Measurements from ENCODE around the gene SPATA1. TPM values are rescaled to one million over a fixed set of nuclear protein-coding genes. Genes with fewer than 3 reads are reported as not detected.

Gene SPATA1
- total and polyA plus RNA-seq, 9 of the 15 experiments (the other 6 are each of a cell fraction or from before 2014, with no cell fraction given) = 0.79 to 2.9 (median 1.5) TPM

DNA sequence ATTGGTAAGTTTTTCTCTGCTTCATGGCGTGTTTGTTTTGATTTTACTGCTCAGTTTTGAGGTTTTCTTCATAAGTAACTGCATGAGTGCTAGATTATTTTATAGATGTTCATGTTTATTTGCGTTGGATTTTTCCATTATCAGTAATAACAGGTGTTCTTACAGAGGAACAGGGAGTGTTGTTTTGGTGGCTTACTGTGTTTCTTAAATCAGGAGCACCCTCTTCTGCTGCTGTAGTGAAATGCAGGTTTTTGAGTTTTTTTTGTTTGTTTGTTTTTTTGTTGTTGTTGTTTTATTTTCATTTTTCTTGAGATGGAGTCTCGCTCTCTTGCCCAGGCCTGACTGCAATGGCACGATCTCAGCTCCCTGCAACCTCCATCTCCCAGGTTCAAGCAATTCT lies 35.5 kb downstream of the SPATA1 start:
- Histone ChIP-seq H3K36me3 (ENCODE audit: control insufficient read depth, insufficient read depth, low read length) (no peaks in the 10 kb centered on the region), H3K9ac (ENCODE audit: insufficient read depth in 1 of 2, low read depth in 2 of 2, low read length in 2 of 2) (no peak overlapping the region), H3K27me3 (ENCODE audit: control insufficient read depth in 2 of 2, insufficient read depth in 2 of 2, low read length in 2 of 2) (no peaks in the 10 kb centered on the region), H2AFZ (ENCODE audit: low read depth, low read length) (no peak overlapping the region), H3K4me2 (ENCODE audit: insufficient read depth, low read length) (no peak overlapping the region), H3K9me1 (ENCODE audit: control insufficient read depth, insufficient read depth, low read length) (no peaks in the 10 kb centered on the region), H3K4me3 (no peak overlapping the region), H3K9me3 (replicated peaks; ENCODE audit: control insufficient read depth, insufficient read depth, low read depth, low read length) (no peaks in the 10 kb centered on the region), H4K20me1 (replicated peaks; ENCODE audit: control insufficient read depth, insufficient read depth, low read length) (no peaks in the 10 kb centered on the region), H3K79me2 (ENCODE audit: control insufficient read depth, insufficient read depth, low read length) (no peaks in the 10 kb centered on the region), H3K27ac (ENCODE audit: extremely low read depth, low read depth, low read length) (no peak overlapping the region), H3K4me1 (replicated peaks in 1 of 2; ENCODE audit: control insufficient read depth in 2 of 2, insufficient read depth in 2 of 2, low read length in 2 of 2) (no peaks in the 10 kb centered on the region)
- peak in 1 of 4 experiments; percentile 9 for DNase-seq (ENCODE audit: extremely low read depth in 1 of 4, low spot score in 3 of 4)
- FAIRE-seq = no peak
- 66% methylated on average over 4 of the region's 4 CpGs for WGBS (ENCODE audit: insufficient coverage, low coverage, missing lambda C conversion rate)
- no peak for ATAC-seq
- POLR2A ChIA-PET = no interaction called here
- in situ Hi-C loops (cut with MboI) = no loop called here
- CTCF ChIA-PET (ENCODE audit: low intra/inter-chr PET ratio) = interaction anchor here (2.1 kb wide), 1 partner anchor 99 kb away, joined by 7 read pairs; no protein-coding TSS in a partner anchor
- no TSS peak for BruUV-seq (replicated peaks)
- TF ChIP-seq FOXK2 (conservative IDR thresholded peaks at IDR 0.05 in 1 of 2, IDR thresholded peaks at IDR 0.05 in 1 of 2; ENCODE audit: low read depth in 2 of 2) (peak in 1 of 2 experiments; percentile 43; a peak in 2 of 4 replicates), KHSRP (IDR thresholded peaks at IDR 0.05) (no peak), PREB (CRISPR knock-in tag; IDR thresholded peaks at IDR 0.05) (no peak), RAD21 (CRISPR knock-in tag; conservative IDR thresholded peaks at IDR 0.05 in 1 of 2, IDR thresholded peaks at IDR 0.05 in 1 of 2) (peak; percentile 43 to 71), ZNF511 (CRISPR knock-in tag; IDR thresholded peaks at IDR 0.05) (no peak), LARP7 (IDR thresholded peaks at IDR 0.05) (no peak), SMC3 (conservative IDR thresholded peaks at IDR 0.05; ENCODE audit: insufficient read depth, low read depth, low read length) (peak; percentile 29; the same call in 1 of the 2 replicates), GATA2 (CRISPR knock-in tag; IDR thresholded peaks at IDR 0.05) (no peak)
- TF ChIP-seq, protein P1, sequence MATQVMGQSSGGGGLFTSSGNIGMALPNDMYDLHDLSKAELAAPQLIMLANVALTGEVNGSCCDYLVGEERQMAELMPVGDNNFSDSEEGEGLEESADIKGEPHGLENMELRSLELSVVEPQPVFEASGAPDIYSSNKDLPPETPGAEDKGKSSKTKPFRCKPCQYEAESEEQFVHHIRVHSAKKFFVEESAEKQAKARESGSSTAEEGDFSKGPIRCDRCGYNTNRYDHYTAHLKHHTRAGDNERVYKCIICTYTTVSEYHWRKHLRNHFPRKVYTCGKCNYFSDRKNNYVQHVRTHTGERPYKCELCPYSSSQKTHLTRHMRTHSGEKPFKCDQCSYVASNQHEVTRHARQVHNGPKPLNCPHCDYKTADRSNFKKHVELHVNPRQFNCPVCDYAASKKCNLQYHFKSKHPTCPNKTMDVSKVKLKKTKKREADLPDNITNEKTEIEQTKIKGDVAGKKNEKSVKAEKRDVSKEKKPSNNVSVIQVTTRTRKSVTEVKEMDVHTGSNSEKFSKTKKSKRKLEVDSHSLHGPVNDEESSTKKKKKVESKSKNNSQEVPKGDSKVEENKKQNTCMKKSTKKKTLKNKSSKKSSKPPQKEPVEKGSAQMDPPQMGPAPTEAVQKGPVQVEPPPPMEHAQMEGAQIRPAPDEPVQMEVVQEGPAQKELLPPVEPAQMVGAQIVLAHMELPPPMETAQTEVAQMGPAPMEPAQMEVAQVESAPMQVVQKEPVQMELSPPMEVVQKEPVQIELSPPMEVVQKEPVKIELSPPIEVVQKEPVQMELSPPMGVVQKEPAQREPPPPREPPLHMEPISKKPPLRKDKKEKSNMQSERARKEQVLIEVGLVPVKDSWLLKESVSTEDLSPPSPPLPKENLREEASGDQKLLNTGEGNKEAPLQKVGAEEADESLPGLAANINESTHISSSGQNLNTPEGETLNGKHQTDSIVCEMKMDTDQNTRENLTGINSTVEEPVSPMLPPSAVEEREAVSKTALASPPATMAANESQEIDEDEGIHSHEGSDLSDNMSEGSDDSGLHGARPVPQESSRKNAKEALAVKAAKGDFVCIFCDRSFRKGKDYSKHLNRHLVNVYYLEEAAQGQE (IDR thresholded peaks at IDR 0.05; ENCODE audit: borderline replicate concordance) = peak; percentile 49; the same call in 1 of the 2 replicates
- TF ChIP-seq, protein P1 (CRISPR knock-in tag; IDR thresholded peaks at IDR 0.05; ENCODE audit: low read depth) = no peak
- TF ChIP-seq, protein P2, sequence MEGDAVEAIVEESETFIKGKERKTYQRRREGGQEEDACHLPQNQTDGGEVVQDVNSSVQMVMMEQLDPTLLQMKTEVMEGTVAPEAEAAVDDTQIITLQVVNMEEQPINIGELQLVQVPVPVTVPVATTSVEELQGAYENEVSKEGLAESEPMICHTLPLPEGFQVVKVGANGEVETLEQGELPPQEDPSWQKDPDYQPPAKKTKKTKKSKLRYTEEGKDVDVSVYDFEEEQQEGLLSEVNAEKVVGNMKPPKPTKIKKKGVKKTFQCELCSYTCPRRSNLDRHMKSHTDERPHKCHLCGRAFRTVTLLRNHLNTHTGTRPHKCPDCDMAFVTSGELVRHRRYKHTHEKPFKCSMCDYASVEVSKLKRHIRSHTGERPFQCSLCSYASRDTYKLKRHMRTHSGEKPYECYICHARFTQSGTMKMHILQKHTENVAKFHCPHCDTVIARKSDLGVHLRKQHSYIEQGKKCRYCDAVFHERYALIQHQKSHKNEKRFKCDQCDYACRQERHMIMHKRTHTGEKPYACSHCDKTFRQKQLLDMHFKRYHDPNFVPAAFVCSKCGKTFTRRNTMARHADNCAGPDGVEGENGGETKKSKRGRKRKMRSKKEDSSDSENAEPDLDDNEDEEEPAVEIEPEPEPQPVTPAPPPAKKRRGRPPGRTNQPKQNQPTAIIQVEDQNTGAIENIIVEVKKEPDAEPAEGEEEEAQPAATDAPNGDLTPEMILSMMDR (IDR thresholded peaks at IDR 0.05 in 2 of 3, conservative IDR thresholded peaks at IDR 0.05 in 1 of 3; ENCODE audit: insufficient read depth in 2 of 3, low read depth in 1 of 3, low read length in 3 of 3) = peak; percentile 25 to 58 (median 46); a peak in 3 of 6 replicates
- intact Hi-C loops (cut with micrococcal nuclease) = loop anchor here (1.0 to 5.0 kb wide), 3 partner anchors 61 to 231 kb away; no protein-coding TSS in a partner anchor
